GM13976 (cell line): ENCODE results near the gene EDEM3.
"Not testable (repeated sequence)": the region's sequence is repeated elsewhere in the genome, so short reads cannot be mapped to it uniquely, and the experiment has no call there.

Experiments used
- DNase-seq: peaks from one replicate; pipeline ENCODE4 v3.0.0; 2012; ENCODE audit warnings: low spot score
- in situ Hi-C: fragments of 300-500 bp; cut with MboI; formaldehyde crosslinking; loops from one replicate; pipeline ENCODE4 v1.12.0; 2022; ENCODE audit warnings: low sequenced_read_pairs, mixed read lengths, inconsistent platforms; ENCODE audit not compliant: unreplicated experiment
- TF ChIP-seq, protein P1 (sequence below): IDR thresholded peaks from 2 replicates; pipeline ENCODE4 v1.5.1; 2012; ENCODE audit warnings: borderline replicate concordance, mild to moderate bottlenecking; ENCODE audit not compliant: insufficient read depth; ENCODE audit errors: extremely low read depth, missing control alignments, control extremely low read depth

Gene EDEM3

DNA sequence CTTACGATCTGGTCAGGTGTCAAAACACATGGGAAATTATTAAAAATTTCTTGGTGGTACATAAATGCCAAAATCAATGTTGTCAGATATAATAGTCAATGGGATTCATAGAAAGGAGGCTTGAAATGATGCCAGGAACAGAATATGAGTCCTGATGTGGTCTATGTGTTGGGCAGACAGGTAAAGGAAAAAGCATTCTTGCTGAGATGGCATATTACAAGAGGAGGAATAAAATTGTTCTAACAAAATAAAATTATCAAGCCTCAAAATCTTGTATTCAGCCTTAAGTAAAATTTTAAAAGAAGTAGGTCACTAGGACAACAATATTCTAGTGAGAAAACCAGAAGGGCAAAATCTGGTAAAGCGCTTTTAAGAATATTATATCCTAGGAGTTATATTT is 30.9 kb upstream of the EDEM3 start:
- TF ChIP-seq, protein P1, sequence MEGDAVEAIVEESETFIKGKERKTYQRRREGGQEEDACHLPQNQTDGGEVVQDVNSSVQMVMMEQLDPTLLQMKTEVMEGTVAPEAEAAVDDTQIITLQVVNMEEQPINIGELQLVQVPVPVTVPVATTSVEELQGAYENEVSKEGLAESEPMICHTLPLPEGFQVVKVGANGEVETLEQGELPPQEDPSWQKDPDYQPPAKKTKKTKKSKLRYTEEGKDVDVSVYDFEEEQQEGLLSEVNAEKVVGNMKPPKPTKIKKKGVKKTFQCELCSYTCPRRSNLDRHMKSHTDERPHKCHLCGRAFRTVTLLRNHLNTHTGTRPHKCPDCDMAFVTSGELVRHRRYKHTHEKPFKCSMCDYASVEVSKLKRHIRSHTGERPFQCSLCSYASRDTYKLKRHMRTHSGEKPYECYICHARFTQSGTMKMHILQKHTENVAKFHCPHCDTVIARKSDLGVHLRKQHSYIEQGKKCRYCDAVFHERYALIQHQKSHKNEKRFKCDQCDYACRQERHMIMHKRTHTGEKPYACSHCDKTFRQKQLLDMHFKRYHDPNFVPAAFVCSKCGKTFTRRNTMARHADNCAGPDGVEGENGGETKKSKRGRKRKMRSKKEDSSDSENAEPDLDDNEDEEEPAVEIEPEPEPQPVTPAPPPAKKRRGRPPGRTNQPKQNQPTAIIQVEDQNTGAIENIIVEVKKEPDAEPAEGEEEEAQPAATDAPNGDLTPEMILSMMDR, result no peak
- in situ Hi-C loops, result no loop called here
- DNase-seq, result no peak

DNA sequence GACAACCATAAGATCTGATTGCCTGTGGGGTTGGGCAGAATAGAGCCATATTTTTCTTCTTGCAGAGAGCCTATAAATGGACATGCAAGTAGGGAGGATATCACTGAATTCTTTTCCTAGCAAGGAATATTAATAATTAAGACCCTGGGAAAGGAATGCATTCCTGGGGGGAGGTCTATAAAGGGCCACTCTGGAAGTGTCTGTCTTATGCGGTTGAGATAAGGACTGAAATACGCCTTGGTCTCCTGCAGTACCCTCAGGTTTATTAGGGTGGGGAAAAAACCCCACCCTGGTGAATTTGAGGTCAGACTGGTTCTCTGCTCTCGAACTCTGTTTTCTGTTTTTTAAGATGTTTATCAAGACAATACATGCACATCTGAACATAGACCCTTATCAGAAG is 29.1 kb upstream of the EDEM3 start:
- in situ Hi-C loops, DNase-seq: not testable (repeated sequence)

DNA sequence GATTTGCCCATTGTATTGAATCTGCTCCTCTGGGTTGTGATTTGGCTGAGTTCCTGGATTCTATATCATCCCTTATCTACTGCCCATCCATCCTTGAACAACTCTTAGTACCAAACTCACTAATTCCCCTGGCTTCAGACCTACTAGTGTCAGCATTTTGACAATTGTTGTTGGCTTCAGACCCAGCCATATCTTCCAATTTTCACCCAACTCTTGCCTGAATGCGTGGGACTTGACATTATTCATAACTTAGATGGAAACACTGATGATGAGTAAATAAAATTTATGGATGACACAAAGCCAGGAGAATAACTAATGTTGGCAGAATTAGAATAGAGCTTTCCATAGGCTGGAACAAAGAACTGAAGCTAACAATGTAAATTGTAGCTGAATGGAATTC is 27.3 kb upstream of the EDEM3 start:
- no peak for DNase-seq
- TF ChIP-seq, protein P1, result no peak
- in situ Hi-C loops, result no loop called here

DNA sequence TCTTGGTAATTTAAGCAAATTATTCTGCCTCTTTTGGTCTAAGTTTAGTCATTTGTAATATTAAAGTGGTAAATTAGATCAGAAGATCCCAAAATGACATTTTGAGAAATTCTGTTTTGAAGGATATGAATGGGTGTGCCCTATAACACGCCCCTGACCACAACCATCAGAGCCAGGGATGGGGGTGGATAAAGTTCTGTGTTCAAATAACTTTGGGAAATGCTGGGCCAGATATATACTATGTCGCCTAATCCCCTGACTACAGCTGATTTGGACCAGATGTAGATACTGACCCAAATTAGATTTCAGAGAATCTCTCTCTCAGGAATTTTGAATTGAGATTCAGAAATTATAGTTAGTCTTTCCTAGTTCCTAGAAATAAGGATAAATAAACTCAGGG is 21.2 kb upstream of the EDEM3 start:
- in situ Hi-C loops, result no loop called here
- TF ChIP-seq, protein P1, result no peak

DNA sequence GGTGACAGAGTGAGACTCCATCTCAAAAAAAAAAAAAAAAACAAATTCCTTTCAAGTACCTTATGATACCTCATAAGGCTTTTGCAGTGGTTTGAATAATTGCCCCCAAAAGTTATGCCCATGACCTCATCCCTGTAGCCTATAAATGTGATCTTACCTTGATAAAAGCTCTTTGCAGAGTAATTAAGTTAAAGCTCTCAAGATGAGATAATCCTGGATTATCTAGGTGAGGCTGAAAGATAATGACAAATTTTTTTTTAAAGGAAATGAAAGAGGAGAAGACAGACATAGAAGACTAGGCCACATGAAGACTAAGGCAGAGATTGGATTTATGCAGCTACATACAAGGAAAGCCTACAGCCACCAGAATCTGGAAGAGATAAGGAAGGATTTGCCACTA is 20.7 kb upstream of the EDEM3 start:
- TF ChIP-seq, protein P1, result no peak
- in situ Hi-C loops, result no loop called here
- no peak for DNase-seq

More for the DNA sequence above, 21.2 kb upstream of the EDEM3 start:
- no peak for DNase-seq

DNA sequence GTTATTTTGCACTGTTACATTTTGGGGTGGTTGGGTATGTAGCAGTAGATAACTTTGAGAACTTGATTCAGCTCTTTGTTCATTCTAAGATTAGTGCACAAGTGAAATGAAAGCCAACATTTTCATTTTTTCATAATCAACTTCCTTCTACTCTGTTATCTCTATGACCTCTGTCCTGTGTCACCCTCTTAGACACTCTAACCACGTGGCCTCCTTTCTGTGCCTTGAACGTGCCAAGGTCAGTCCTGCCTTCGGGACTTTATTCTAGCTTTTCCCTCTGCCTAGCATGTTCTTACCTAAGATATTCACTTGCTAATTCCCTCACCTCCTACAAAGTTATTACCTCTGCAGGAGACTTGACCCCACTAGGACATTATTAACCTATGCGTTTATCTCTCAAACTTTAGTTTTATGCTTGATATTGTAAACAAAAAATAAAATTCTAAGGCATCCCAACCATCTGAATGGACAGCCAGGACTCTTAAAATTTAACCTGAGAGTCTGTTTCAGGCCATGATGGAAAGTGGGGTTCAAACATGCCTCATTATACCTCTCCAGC is 19.2 kb upstream of the EDEM3 start:
- in situ Hi-C loops, result no loop called here

DNA sequence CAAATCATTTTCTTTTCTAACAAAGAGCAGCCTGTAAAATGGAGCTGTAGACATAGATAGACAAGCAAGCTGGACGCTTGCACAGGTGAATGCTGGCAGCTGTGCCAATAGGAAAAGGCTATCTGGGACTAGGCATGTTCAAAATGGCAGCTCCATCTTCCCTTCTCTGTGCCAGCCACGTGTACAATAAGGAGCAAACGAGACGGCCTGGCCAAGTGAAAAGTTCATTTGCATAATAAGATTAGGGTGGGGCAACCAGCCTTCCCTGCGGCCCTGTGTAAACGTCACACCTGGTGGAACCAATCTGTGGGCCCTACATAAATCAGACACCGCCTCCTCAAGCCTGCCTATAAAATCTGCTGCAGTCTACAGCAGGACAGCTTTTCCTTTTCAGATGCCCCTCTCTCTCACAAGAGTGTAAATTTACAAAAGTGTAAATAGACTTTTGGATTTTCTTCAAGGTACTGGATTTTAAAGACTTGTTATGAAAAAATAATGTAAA is 16.6 kb upstream of the EDEM3 start:
- TF ChIP-seq, protein P1, result no peak
- DNase-seq, result no peak
- in situ Hi-C loops, result no loop called here

More for the DNA sequence above, 19.2 kb upstream of the EDEM3 start:
- no peak for DNase-seq
- TF ChIP-seq, protein P1, result no peak
